GM21723 (cell line): ENCODE data around the gene EVA1C.
A peak's percentile ranks its signal among the peaks of the same experiment; 100 is the strongest.
"Not testable (repeated sequence)": the region's sequence is repeated elsewhere in the genome, so short reads cannot be mapped to it uniquely, and the experiment has no call there.

Experiments
- ATAC-seq: cut with Tn5 transposase; IDR thresholded peaks from one replicate; pipeline ENCODE4 v1.9.1; 2021; ENCODE audit warnings: mild to moderate bottlenecking, moderate library complexity; ENCODE audit not compliant: unreplicated experiment

The EVA1C gene

DNA sequence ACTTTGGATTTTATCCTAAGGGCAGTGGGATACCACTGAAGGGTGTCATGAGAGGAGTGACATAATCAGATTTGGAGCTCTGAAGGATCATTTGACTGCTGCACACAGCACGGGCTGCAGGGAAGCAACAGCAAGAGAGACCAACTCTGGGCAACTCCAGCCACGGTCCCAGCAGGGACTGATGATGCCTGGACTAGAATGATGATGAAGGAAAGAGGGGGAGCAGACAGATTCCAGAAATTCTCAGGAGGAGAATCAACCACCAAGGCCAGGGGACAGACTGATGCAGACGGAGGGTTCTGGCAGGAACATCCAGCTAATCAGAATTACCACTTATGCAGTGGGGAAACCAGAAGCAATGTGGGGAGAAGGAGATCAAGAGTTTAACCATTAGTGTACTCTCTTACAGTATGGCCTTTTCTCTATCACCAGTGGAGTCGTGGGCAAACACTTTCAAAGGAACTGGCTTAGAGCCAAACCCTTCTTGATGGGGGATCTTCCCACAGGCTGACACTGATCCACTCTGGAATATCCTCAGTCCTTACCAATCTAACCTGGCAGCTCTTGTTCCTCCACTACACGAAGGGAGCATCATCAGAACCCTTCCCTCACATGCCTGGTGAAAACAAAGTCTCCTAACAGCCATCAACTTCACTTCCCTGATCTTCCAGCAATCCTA, 23.0 kb upstream of the EVA1C start:
- no peak for ATAC-seq

GRCh38 chr21:32390537-32391224, 21.8 kb upstream of the EVA1C start:
- not testable (repeated sequence) for ATAC-seq

DNA sequence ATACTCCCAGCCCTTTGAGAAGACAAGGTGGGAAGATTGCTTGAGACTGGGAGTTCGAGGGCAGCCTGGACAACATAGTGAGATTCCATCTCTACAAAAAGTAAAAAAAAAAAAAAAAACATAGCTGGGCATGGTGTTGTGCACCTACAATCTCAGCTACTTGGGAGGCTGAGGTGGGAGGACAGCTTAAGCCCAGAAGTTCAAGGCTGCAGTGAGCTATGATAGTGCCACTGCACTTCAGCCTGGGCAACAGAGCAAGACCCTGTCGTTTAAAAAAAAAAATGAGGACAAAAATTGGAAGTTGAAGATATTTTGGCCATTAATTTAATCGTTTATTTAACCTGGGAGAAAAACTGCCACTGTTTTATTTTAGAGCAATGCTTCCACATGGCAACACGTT, 20.8 kb upstream of the EVA1C start:
- ATAC-seq, result no peak

GRCh38 chr21:32392299-32392879, 20.1 kb upstream of the EVA1C start:
- peak; percentile 45 for ATAC-seq

- peak; percentile 97 for ATAC-seq
These were observed 19.4 kb upstream of the EVA1C start, which contains the start of gene URB1 for GRCh38 chr21:32392880-32393676. Gene URB1, minus strand, starts transcription at chr21:32393012. Its CDS starts 102 bp downstream, at chr21:32392910.

DNA sequence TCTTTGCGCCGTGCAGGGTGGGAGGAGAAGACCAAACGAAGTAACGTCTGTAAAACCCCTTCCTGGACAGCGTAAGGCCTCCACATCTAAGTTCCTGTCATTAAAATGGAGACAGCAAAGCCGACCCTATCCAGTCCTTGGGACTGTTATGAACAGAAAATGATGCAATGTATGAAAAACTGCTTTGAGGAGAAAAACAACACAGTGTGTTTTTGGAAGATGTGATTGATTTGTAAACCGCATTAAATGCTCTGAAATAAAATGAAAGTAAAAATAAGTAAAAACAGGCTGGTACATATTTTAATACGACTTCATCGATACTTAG, 18.9 kb upstream of the EVA1C start:
- ATAC-seq, result no peak

GRCh38 chr21:32403201-32403777, 9.2 kb upstream of the EVA1C start:
- ATAC-seq, result no peak

- no peak for ATAC-seq
These were observed 6.1 kb upstream of the EVA1C start for GRCh38 chr21:32406405-32406804.

GRCh38 chr21:32410291-32410690, 2.2 kb upstream of the EVA1C start:
- no peak for ATAC-seq

- no peak for ATAC-seq
These were observed 1.6 kb upstream of the EVA1C start for GRCh38 chr21:32410916-32411315.

GRCh38 chr21:32411350-32412161, 950 bp upstream of the EVA1C start:
- no peak for ATAC-seq

- no peak for ATAC-seq
These were observed 554 bp downstream of the EVA1C start for GRCh38 chr21:32413015-32413504.

GRCh38 chr21:32413697-32414578, 1.4 kb downstream of the EVA1C start:
- ATAC-seq, result no peak

DNA sequence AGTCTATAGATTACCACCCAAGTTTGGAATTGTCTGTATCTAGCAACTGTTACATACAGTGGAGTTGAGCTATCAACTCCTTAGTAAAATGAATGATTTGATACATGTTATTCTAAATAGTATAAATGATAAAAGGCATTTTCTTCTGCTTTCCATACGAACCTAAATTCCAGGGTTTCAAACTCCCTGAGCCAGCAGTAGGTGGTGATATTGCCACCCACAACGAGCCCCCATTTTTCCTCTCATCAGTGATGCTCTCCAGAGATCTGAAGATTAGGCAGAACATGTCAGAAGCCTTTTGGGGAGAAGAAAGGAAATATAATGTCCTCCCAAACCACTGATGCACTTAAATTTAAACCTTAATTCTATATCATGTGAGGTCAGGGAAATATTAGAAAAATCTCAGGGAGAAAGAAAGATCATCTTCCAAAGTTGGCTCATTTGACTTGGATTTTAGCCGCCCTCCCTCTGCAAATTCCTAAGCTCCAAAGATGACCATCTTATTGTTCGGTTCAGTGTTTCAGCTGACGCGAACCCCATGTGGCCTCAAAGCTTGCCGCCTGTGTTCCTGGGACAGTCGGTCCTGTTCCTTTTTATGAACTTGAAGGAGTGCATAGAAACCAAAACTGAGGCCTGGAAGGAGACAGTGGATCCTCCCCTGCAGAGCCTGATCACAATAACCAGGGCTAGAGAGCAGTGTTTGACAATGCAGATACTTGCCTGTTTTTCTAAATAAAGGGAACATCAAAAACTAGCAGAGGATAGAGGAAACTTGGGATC, 2.3 kb downstream of the EVA1C start:
- no peak for ATAC-seq

- no peak for ATAC-seq
These were observed 3.2 kb downstream of the EVA1C start for GRCh38 chr21:32415451-32416398.

DNA sequence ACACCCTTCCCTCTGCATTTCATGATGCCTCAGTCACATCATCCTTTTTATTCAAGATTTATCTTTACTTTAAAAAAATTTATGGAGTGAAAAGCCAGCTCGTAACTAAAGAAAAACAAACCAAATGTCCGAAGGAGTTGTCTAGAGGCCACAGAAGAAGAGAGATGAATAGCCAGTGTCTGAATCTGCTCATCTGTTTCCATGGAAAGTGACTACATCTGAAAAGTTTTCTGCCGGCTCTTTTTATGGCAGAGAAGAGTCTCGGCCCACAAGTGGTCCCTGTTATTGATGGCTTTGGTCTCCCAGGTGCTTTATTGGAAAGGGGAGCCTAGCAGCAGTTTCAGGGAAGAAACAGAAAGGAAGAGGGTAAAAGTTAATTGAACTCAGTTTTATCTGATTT, 5.6 kb downstream of the EVA1C start:
- ATAC-seq, result no peak

- no peak for ATAC-seq
These were observed 9.6 kb downstream of the EVA1C start for GRCh38 chr21:32422064-32422463.
